ENCODE data around the gene ALK.

Gene ALK

DNA sequence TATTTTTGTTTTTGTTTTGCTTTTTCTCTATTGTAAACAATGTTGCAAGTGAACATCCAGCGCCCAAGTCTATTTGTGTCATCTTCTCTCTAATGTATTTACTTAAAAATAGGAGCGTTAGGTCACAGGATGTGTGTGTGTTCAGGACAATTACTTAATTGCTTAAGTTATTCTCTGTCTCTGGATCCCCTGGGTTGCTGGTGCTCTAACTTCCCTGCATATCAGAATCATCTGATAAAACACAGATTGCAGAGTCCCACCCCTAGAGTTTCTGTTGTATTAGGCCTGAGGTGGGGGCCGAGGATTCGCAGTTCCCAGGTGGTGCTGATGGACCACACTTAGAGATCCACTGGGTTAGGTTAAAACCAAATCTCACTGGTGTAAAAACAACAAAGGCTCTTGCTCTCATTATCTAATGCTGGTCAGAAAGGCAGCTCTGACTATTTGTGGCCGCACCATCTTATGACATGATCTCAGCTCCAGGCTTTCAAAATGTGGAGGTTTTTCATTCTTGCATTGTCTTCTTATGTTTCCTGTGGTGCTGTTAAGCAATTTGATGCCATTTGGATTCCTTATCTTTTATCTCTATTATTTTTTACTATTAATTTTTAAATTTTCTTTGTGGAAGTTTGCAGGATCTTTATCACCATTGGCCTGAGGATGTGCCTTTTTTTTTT, 718.4 kb downstream of the ALK start:
- TF ChIP-seq POLR2A (IDR thresholded peaks at IDR 0.05; ENCODE audit: extremely low read depth, insufficient read length): no peak
- TF ChIP-seq, protein P1, sequence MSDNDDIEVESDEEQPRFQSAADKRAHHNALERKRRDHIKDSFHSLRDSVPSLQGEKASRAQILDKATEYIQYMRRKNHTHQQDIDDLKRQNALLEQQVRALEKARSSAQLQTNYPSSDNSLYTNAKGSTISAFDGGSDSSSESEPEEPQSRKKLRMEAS (IDR thresholded peaks at IDR 0.05; ENCODE audit: low read depth, low read length): no peak
- no peak for TF ChIP-seq MYC (IDR thresholded peaks at IDR 0.05; ENCODE audit: low read depth, low read length)
- no peak for TF ChIP-seq CTCF (IDR thresholded peaks at IDR 0.05; ENCODE audit: low read depth, low read length)
- no peak for DNase-seq (ENCODE audit: low read depth)
- no peak overlapping the region for H3K4me3 ChIP-seq (ENCODE audit: low read depth, low read length)

DNA sequence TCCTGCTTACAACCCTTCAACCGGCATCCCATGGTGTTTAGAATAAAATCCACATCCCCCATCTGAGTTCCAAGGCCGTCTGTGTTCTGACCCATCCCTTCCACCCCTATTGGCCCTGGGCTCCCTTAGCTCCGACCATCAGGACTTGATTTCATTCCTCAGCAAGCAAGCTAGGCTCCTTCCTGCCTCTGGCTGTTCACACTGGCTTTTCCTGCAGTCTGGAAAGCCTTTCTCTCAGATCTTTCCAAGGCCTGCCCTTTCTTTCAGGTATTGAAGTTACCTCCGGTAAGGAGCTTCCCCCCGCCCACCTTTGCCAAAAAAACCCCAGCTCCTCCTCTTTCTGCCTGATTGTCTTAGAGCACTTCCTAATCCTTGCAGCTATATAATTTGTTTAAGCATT, 719.4 kb downstream of the ALK start:
- TF ChIP-seq, protein P1 (IDR thresholded peaks at IDR 0.05; ENCODE audit: low read depth, low read length): no peak
- TF ChIP-seq MYC (IDR thresholded peaks at IDR 0.05; ENCODE audit: low read depth, low read length) (no peak), CTCF (IDR thresholded peaks at IDR 0.05; ENCODE audit: low read depth, low read length) (no peak), POLR2A (IDR thresholded peaks at IDR 0.05; ENCODE audit: extremely low read depth, insufficient read length) (no peak)
- no peak overlapping the region for H3K4me3 ChIP-seq (ENCODE audit: low read depth, low read length)
- DNase-seq (ENCODE audit: low read depth): no peak

DNA sequence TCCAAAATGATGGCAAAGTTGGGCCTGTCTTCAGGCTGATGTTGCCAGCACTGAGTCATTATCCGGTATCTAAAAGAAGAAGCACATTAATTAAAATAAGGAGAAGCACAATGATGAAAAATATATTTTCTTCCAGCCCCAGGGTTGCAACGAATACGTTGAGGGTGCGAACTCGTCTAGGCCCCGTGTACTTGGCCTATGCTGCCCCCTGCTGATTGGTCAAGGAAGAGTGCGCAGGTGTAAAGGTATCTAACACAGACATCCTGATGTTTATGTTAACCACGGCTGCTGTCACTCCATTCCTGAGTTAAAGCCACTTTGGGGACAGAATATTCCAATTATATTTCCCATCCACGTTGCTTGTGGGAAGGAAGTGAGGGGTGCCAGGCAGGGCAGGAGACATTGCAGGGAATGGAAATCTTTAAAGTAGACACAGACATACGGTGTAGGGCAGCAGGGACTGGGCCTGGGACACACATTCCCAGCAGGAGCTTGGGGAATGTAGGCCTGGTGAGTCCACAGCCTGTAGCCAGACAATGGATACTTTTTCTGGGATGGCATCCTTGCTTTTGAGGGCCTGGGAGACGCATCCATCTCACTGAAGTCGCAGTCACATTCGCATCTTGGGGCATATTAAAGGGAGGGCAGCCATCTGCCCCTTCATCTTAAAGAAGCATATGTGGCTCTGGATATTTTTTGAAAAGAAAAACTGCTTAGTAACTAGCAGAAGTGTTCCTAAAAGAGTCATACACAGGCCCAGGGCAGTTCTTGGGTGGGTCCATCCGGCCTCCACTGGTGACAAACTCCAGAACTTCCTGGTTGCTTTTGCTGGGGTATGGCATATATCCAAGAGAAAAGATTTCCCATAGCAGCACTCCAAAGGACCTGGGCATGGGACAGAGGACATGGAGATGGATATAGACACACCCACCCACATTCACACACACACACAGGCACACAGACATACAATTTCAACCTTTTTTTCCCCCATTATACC, 724.3 kb downstream of the ALK start:
- TF ChIP-seq CTCF (IDR thresholded peaks at IDR 0.05; ENCODE audit: low read depth, low read length): peak; percentile 85
- TF ChIP-seq POLR2A (IDR thresholded peaks at IDR 0.05; ENCODE audit: extremely low read depth, insufficient read length): no peak
- TF ChIP-seq, protein P1 (IDR thresholded peaks at IDR 0.05; ENCODE audit: low read depth, low read length): no peak
- no peak for TF ChIP-seq MYC (IDR thresholded peaks at IDR 0.05; ENCODE audit: low read depth, low read length)
- DNase-seq (ENCODE audit: low read depth): peak; percentile 81
- H3K4me3 ChIP-seq (ENCODE audit: low read depth, low read length): no peak overlapping the region

DNA sequence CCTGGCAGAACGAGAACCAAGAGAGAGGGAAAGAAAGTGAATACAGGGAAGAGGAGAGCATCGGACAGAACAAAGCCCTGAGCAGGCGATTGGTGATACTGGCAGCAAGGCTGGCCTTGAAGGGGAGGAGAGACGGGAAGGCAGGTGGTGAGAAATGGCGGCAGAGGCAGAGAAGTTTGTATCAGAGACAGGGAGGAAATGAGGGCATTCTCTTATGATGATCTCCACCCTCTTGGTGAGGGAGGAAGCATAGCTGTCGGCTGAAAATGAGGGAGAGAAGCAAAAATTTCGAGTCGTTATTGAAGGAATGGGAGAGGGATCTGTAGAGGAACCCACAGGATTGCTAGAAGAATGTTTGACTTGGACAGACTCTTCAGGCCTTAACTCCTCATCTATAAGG, 725.6 kb downstream of the ALK start:
- DNase-seq (ENCODE audit: low read depth): no peak
- TF ChIP-seq MYC (IDR thresholded peaks at IDR 0.05; ENCODE audit: low read depth, low read length) (no peak), CTCF (IDR thresholded peaks at IDR 0.05; ENCODE audit: low read depth, low read length) (no peak), POLR2A (IDR thresholded peaks at IDR 0.05; ENCODE audit: extremely low read depth, insufficient read length) (no peak)
- TF ChIP-seq, protein P1 (IDR thresholded peaks at IDR 0.05; ENCODE audit: low read depth, low read length): no peak

DNA sequence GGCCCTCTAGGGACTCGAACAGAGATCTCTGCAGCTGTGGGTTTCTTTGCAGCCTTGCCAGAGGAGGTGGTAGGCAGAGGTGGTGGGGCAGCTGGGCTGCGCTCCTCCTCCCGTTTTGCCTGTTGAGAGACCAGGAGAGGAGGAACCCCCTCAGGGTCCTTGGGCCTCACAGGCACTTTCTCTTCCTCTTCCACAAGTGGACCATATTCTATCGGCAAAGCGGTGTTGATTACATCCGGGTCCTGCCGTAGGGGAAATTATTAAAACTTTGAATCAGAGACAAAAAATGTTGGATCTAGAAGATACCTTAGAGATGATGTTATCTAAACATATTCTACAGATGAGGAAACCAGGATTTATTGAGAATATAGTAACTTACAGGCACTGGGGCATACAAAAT, 727.7 kb downstream of the ALK start:
- no peak for DNase-seq (ENCODE audit: low read depth)
- H3K4me3 ChIP-seq (ENCODE audit: low read depth, low read length): no peak overlapping the region
- TF ChIP-seq CTCF (IDR thresholded peaks at IDR 0.05; ENCODE audit: low read depth, low read length) (no peak), POLR2A (IDR thresholded peaks at IDR 0.05; ENCODE audit: extremely low read depth, insufficient read length) (no peak), MYC (IDR thresholded peaks at IDR 0.05; ENCODE audit: low read depth, low read length) (no peak)
- TF ChIP-seq, protein P1 (IDR thresholded peaks at IDR 0.05; ENCODE audit: low read depth, low read length): no peak

More for the DNA sequence above, 725.6 kb downstream of the ALK start:
- no peak overlapping the region for H3K4me3 ChIP-seq (ENCODE audit: low read depth, low read length)

Measured in NB4 (cell line).